ENCODE data around the gene ATP23.

The ATP23 gene

DNA sequence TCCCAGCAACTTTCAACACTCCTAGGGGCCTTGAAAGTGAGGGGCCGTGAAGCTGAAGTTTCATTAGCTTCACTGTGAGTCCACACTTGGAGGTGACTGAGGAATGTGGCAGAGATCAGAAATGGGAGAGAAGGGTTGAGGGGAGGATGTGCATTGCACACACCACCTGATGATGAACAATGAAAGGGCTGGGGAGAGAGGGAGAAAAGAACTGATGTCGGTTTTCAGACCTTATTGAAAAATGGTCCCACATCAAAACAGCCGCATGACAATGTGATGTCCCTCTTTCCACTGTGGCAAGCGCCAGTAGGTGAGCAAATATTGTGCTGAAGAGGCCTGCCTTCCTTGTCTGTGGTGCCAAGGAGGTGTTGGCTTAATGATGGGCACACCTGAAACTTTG, 32.3 kb upstream of the ATP23 start:
- ATAC-seq = no peak

GRCh38 chr12:57909611-57910010, 31.8 kb upstream of the ATP23 start:
- no peak for ATAC-seq

- ATAC-seq = no peak
Measured at GRCh38 chr12:57918147-57918546, 23.2 kb upstream of the ATP23 start.

DNA sequence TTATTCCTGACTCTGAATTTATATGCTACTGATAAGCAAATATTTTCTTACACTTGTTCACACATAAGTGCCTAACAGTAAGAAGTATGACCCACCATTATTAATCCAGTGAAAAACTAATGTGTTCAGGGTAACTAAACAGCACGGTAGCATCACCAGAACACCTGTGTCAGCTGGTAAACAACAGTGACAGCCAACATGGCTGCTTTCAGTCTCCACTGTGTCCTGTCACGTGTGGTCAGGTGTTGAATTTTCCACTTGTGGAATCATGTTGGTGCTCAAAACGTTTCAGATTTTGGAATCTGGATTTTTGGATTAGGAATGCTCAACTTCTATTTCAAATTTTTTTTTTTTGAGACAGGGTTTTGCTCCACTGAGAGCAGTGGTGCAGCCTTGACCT, 14.3 kb upstream of the ATP23 start:
- no peak for ATAC-seq

- ATAC-seq = no peak
Measured at GRCh38 chr12:57929092-57929830, 12.1 kb upstream of the ATP23 start.

DNA sequence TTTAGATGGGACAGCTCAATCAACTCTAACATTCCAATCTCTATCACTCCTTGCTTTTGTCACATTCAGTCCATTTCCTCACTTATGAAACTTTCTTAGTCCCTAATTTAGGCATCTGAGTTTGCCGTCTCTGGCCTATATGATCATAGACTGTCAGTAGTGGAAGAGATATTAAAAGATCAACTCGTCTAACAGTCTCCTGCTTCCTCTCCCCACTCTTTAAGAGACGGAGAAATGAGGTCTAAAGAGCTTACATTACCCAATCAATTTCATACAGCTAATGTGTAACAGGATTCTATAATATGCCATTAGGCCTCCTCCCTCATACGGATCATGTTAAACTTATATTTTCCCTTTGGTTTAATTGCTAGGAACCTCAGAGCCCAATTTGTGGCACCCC, 6.5 kb upstream of the ATP23 start:
- ATAC-seq = no peak

GRCh38 chr12:57935331-57935730, 6.0 kb upstream of the ATP23 start:
- no peak for ATAC-seq

- ATAC-seq = peak; percentile 96
Measured at GRCh38 chr12:57935839-57936512, 5.4 kb upstream of the ATP23 start.

- ATAC-seq = no peak
Measured at GRCh38 chr12:57936513-57936883, 4.9 kb upstream of the ATP23 start.

DNA sequence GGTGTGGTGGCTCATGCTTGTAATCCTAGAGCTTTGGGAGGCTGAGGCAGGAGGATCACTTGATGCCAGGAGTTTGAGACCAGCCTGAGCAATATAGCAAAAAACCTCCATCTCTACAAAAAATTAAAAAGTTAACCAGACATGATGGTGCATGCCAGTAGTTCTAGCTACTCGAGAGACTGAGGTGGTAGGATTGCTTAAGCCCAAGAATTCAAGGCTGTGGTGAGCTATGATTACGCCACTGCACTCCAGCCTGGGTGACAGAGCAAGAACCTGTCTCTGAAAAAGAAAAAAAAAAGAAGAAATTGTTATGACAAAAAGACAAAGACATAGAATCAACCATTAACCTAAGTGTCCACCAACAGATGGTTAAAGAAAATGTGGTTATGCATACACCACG, 2.1 kb upstream of the ATP23 start:
- ATAC-seq = no peak

- ATAC-seq = no peak
Measured at GRCh38 chr12:57940052-57940914, 1.1 kb upstream of the ATP23 start.

- ATAC-seq = no peak
Measured at GRCh38 chr12:57940915-57941164, 527 bp upstream of the ATP23 start.

DNA sequence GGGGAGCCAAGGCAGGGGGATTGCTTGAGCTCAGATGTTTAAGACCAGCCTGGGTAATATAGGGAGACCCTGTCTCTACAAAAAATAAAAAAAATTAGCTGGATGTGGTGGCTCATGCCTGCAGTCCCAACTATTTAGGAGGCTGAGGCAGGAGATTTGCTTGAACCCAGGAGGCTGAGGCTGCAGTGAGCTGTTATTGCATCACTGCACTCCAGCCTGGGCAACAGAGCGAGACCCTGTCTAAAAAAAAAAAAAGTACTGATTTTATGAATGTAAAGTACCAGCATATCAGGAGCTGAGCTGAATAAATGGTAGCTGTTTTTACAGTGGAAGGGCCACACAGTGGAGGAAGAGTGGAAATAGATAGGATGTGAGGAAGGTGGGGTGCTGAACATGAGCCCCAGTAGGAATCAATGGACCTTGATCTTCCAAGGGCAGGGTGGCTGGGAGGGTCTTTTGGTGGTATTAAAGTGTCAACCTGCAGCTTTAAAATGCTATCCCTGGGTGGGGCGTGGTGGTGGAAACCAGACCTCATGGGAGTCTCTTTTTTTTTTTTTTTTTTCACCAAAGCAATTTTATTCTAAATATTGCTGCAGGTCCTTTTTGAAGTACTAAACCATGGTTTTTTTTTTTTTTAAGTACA, 2.2 kb downstream of the ATP23 start:
- no peak for ATAC-seq

DNA sequence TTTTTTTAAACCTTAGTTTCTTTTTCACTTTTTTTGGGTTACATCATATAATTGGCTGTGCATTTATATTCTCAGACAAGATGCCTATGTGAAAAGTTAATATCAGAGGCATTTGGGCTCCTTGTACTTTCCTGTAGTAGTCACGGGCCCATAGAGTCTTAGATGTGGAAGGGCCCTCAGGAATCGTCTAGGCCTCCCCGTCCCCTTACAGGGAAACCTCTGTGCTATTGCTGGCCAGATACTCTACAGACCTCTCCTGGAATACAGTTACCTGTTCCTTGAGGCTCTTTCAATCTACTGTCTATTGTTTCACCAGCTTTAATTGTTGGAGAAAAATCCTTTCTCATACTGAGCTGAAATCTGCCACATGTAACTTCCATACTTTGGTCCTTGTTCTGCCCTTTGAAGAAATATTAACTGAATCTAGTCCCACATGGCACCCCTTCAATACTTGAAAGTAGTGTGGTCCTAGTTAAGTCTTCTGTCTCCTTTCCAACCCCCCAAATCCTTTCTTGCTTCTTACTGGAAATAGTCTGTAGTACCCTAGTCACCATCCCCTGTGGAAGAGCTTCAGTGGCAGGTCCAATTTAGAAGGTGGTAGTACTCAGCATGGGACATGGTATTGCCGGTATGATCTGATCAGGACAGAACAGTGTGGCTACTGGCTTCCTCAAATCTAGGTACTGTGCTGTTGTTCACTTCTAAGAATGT, 3.1 kb downstream of the ATP23 start:
- ATAC-seq = no peak

GRCh38 chr12:57952766-57953165, 11.4 kb downstream of the ATP23 start:
- ATAC-seq = no peak

GRCh38 chr12:57954768-57955167, 13.4 kb downstream of the ATP23 start:
- no peak for ATAC-seq

DNA sequence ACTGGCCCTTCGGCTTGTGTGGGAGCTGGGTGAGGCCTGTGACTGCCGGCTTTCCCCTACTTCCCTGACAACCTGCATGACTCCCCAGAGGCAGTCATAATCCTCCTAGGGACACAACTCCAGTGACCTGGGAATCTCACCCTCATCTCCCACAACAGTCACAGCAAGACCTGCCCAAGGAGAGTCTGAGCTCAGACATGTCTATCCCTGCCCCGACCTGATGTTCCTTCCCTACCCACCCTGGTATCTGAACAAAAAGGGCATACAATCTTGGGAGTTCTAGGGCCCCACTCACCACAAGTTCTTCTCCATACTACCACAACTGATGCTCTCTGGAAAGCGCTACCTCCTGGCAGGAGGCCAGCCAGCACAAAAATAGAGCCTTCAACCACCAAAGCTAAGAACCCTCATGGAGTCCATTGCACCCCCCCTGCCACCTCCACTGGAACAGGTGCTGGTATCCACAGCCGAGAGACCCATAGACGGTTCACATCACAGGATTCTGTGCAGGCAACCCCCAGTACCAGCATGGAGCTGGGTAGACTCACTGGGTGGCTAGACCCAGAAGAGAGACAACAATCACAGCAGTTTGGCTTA, 16.8 kb downstream of the ATP23 start:
- no peak for ATAC-seq

DNA sequence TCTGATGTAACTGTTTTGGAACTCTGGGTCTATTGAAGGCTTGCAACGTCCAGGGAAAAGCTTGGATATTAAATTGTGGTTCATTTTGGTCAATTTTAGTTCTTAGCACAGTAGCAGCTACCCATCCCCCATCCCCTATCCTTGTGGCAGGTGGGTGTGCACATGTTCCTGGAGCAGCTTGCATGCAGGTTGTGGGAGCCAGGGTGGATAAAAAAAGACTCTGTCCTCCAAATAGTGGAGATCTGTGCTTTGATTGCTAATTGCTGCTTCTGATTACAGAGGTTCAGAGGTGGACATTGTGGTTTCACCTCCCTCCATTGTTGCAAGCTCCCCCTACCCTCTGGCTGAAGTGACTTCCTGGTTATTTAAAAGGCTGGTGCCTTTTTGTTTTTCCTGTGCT, 23.1 kb downstream of the ATP23 start:
- ATAC-seq = no peak

DNA sequence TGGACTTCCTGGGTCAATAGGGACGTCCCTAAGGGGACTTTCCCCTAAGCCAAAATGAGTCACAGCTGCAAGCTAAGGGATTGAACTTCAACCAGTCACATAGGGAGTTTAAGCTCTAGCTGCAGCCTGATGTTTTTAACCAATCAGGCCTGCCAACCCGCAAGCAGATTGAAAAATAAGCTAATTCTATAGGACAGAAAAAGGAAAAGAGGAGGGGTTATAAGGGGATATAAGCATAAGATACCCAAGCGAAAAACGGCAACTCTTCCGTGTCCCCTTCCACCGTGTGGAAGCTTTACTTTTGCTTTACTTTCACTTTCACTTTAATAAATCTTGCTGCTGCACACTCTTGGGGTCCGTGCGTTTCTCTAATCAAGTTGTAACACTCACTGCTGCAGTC, 24.4 kb downstream of the ATP23 start:
- no peak for ATAC-seq

DNA sequence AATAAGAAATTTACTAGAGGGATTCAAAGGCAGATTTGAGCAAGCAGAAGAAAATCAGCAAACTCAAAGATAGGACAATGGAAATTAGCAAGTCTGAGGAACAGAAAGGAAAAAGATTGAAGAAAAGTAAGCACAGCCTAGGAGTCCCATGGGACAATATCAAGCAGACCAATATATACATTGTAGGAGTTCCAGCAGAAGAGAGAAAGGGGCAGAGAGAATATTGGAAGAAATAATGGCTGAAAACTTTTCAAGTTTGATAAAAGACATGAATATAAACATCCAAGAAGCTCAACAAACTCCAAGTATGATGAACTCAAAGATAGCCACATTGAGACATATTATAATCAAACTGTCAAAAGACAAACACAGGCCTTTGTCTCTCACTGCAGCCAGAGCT, 25.2 kb downstream of the ATP23 start:
- no peak for ATAC-seq

- ATAC-seq = no peak
Measured at GRCh38 chr12:57983146-57983857, 41.9 kb downstream of the ATP23 start.

Measured in activated CD4-positive, CD25-positive, alpha-beta regulatory T cell treated with anti-CD3 and anti-CD28 coated beads, Interleukin-2, amount 50 U/mL, for 24 hours (primary cell).